Neural progenitor cell (in vitro differentiated cells): ENCODE data around the gene POGZ. TPM values are rescaled to one million over a fixed set of nuclear protein-coding genes. Genes with fewer than 3 reads are reported as not detected.
"Not testable (repeated sequence)": the region's sequence is repeated elsewhere in the genome, so short reads cannot be mapped to it uniquely, and the experiment has no call there.

Source experiments
- DNase-seq: peaks from one replicate; pipeline ENCODE4 v3.0.0-alpha.2; 2016; ENCODE audit warnings: low spot score
- H2AFZ ChIP-seq: fragments of 200-600 bp; sonication (generic); replicated peaks from 2 replicates; pipeline ENCODE4 v1.6.1; 2016; ENCODE audit warnings: antibody characterized with exemption
- H3F3A ChIP-seq: fragments of 200-600 bp; sonication (generic); 2 replicates; pipeline ENCODE4 v1.6.1; 2016; ENCODE audit warnings: antibody characterized with exemption, low read depth
- H3K27ac ChIP-seq: fragments of 200-600 bp; sonication (generic); 2 replicates; pipeline ENCODE4 v1.5.1; 2016; ENCODE audit warnings: mild to moderate bottlenecking
- H3K27me3 ChIP-seq: fragments of 200-600 bp; sonication (generic); 2 replicates; pipeline ENCODE4 v1.6.1; 2016; ENCODE audit warnings: mild to moderate bottlenecking, moderate library complexity
- H3K36me3 ChIP-seq: fragments of 200-600 bp; sonication (generic); 2 replicates; pipeline ENCODE4 v1.5.1; 2016
- H3K4me1 ChIP-seq: fragments of 200-600 bp; sonication (generic); 2 replicates; pipeline ENCODE4 v1.6.1; 2016; ENCODE audit warnings: mixed run types
- H3K4me2 ChIP-seq: fragments of 200-600 bp; sonication (generic); 2 replicates; pipeline ENCODE4 v1.6.1; 2016
- H3K4me3 ChIP-seq: fragments of 200-600 bp; sonication (generic); 2 replicates; pipeline ENCODE4 v1.5.1; 2016
- H3K79me2 ChIP-seq: fragments of 200-600 bp; sonication (generic); 2 replicates; pipeline ENCODE4 v1.6.1; 2016; ENCODE audit warnings: low read depth
- H3K9ac ChIP-seq: fragments of 200-600 bp; sonication (generic); 2 replicates; pipeline ENCODE4 v1.6.1; 2016
- H3K9me3 ChIP-seq: fragments of 200-600 bp; sonication (generic); 2 replicates; pipeline ENCODE4 v1.5.1; 2016; ENCODE audit warnings: low read depth
- H4K20me1 ChIP-seq: fragments of 200-600 bp; sonication (generic); 2 replicates; pipeline ENCODE4 v1.6.1; 2016; ENCODE audit warnings: low read depth
- H3K27ac Mint-ChIP-seq: 3 replicates; pipeline ENCODE4 v1.8.0; 2021; ENCODE audit warnings: mixed read lengths
- H3K27me3 Mint-ChIP-seq: 2 replicates; pipeline ENCODE4 v1.8.0; 2022; ENCODE audit warnings: low read depth, mild to moderate bottlenecking, inconsistent platforms, moderate library complexity, mixed read lengths; ENCODE audit not compliant: insufficient read depth
- H3K36me3 Mint-ChIP-seq: 3 replicates; pipeline ENCODE4 v1.8.0; 2021; ENCODE audit warnings: mixed read lengths
- H3K4me1 Mint-ChIP-seq: 3 replicates; pipeline ENCODE4 v1.8.0; 2021; ENCODE audit warnings: mixed read lengths
- H3K4me3 Mint-ChIP-seq: 3 replicates; pipeline ENCODE4 v1.8.0; 2021; ENCODE audit warnings: mild to moderate bottlenecking, moderate library complexity, mixed read lengths
- H3K9me3 Mint-ChIP-seq: 3 replicates; pipeline ENCODE4 v1.8.0; 2020; ENCODE audit warnings: mixed read lengths
- CTCF ChIP-seq: fragments of 200-600 bp; sonication (generic); IDR thresholded peaks from 2 replicates; pipeline ENCODE4 v1.5.1; 2017; ENCODE audit warnings: antibody characterized with exemption, mild to moderate bottlenecking
- EZH2 ChIP-seq: fragments of 200-600 bp; sonication (generic); IDR thresholded peaks from 2 replicates; pipeline ENCODE4 v1.6.1; 2017; ENCODE audit warnings: antibody characterized with exemption, mild to moderate bottlenecking, moderate library complexity
- EZH2phosphoT487 ChIP-seq: fragments of 200-600 bp; sonication (generic); IDR thresholded peaks from 2 replicates; pipeline ENCODE4 v1.6.1; 2017; ENCODE audit warnings: antibody characterized with exemption
- total RNA-seq: library from RNA; depleted of rRNA; stranded (reverse); fragments of >200 nt; gene quantifications from 2 replicates; pipeline ENCODE4 v1.2.3, GENCODE V29; 2015; ENCODE audit warnings: low replicate concordance

Gene POGZ
- total RNA-seq, 1 donor from 2014 or later: 61.5 TPM

GRCh38 chr1:151393583-151393982, 65.7 kb downstream of the POGZ start:
- Histone ChIP-seq H3K9me3 (no peaks in the 10 kb centered on the region), H2AFZ (no peak overlapping the region)
- TF ChIP-seq CTCF: no peak

GRCh38 chr1:151391079-151391563, 68.2 kb downstream of the POGZ start:
- Mint-ChIP-seq H3K4me3 (no peak overlapping the region), H3K27me3 (peaks cover 3% of the 10 kb centered on the region), H3K27ac (no peak overlapping the region), H3K36me3 (no peaks in the 10 kb centered on the region), H3K4me1 (no peaks in the 10 kb centered on the region), H3K9me3 (peaks cover 16% of the 10 kb centered on the region)
- no peaks in the 10 kb centered on the region for H3K79me2 ChIP-seq
- no peak for DNase-seq
- H3F3A ChIP-seq: no peaks in the 10 kb centered on the region
- TF ChIP-seq EZH2: no peak
- TF ChIP-seq CTCF: no peak
- no peak for TF ChIP-seq EZH2phosphoT487
- H2AFZ ChIP-seq: no peak overlapping the region
- H3K27ac ChIP-seq: no peak overlapping the region
- H3K9me3 ChIP-seq: no peaks in the 10 kb centered on the region
- H3K36me3 ChIP-seq: no peaks in the 10 kb centered on the region
- no peak overlapping the region for H3K4me2 ChIP-seq
- H4K20me1 ChIP-seq: no peaks in the 10 kb centered on the region
- no peaks in the 10 kb centered on the region for H3K4me1 ChIP-seq
- no peak overlapping the region for H3K9ac ChIP-seq
- no peaks in the 10 kb centered on the region for H3K27me3 ChIP-seq
- no peak overlapping the region for H3K4me3 ChIP-seq

More at GRCh38 chr1:151393583-151393982, 65.7 kb downstream of the POGZ start:
- Mint-ChIP-seq H3K4me1 (no peaks in the 10 kb centered on the region), H3K27ac (no peak overlapping the region), H3K36me3 (no peaks in the 10 kb centered on the region), H3K4me3 (no peak overlapping the region), H3K27me3 (peaks cover 6% of the 10 kb centered on the region), H3K9me3 (peaks cover 10% of the 10 kb centered on the region)
- Histone ChIP-seq H3K27me3 (no peaks in the 10 kb centered on the region), H3K79me2 (no peaks in the 10 kb centered on the region), H3K27ac (no peak overlapping the region), H3K4me3 (no peak overlapping the region), H3K9ac (no peak overlapping the region), H3K4me1 (no peaks in the 10 kb centered on the region), H3K4me2 (no peak overlapping the region), H3K36me3 (no peaks in the 10 kb centered on the region), H3F3A (peaks cover 7% of the 10 kb centered on the region), H4K20me1 (no peaks in the 10 kb centered on the region)
- DNase-seq: no peak

- H3K4me1 Mint-ChIP-seq, H3K4me1 ChIP-seq, H3K4me3 ChIP-seq, DNase-seq, H3K36me3 ChIP-seq, H3K9ac ChIP-seq, H3K4me3 Mint-ChIP-seq, H3K4me2 ChIP-seq, H3K27me3 Mint-ChIP-seq, H3K27me3 ChIP-seq, H3K9me3 ChIP-seq, H3K27ac Mint-ChIP-seq, H3K36me3 Mint-ChIP-seq, H2AFZ ChIP-seq, H4K20me1 ChIP-seq, H3F3A ChIP-seq, H3K27ac ChIP-seq, H3K79me2 ChIP-seq: not testable (repeated sequence)
- H3K9me3 Mint-ChIP-seq: peaks cover 16% of the 10 kb centered on the region
Observed at GRCh38 chr1:151390221-151391078, 68.8 kb downstream of the POGZ start.

GRCh38 chr1:151386002-151386401, 73.3 kb downstream of the POGZ start:
- Histone ChIP-seq H3K4me1 (no peaks in the 10 kb centered on the region), H3K9ac (no peak overlapping the region), H3F3A (no peaks in the 10 kb centered on the region), H3K4me3 (no peak overlapping the region), H4K20me1 (no peaks in the 10 kb centered on the region), H3K9me3 (no peaks in the 10 kb centered on the region), H3K79me2 (no peaks in the 10 kb centered on the region), H3K27me3 (no peaks in the 10 kb centered on the region), H3K4me2 (no peak overlapping the region), H3K36me3 (no peaks in the 10 kb centered on the region), H3K27ac (no peak overlapping the region), H2AFZ (no peak overlapping the region)
- TF ChIP-seq EZH2 (no peak), EZH2phosphoT487 (no peak), CTCF (no peak)
- no peak for DNase-seq
- Mint-ChIP-seq H3K36me3 (no peaks in the 10 kb centered on the region), H3K4me1 (no peaks in the 10 kb centered on the region), H3K27ac (no peak overlapping the region), H3K9me3 (peaks cover 5% of the 10 kb centered on the region), H3K4me3 (no peak overlapping the region), H3K27me3 (peaks cover under 1% of the 10 kb centered on the region)
